HG02678 (cell line): ENCODE results near the gene CACNA1C.

Experiments used
- ATAC-seq: cut with Tn5 transposase; IDR thresholded peaks from one replicate; pipeline ENCODE4 v1.9.1; 2021; ENCODE audit warnings: mild to moderate bottlenecking, moderate library complexity; ENCODE audit not compliant: unreplicated experiment

Gene CACNA1C

GRCh38 chr12:2034633-2035430 is 18.0 kb upstream of the CACNA1C start:
- ATAC-seq = peak; percentile 85

GRCh38 chr12:2035431-2036055 is 17.2 kb upstream of the CACNA1C start:
- ATAC-seq = no peak

DNA sequence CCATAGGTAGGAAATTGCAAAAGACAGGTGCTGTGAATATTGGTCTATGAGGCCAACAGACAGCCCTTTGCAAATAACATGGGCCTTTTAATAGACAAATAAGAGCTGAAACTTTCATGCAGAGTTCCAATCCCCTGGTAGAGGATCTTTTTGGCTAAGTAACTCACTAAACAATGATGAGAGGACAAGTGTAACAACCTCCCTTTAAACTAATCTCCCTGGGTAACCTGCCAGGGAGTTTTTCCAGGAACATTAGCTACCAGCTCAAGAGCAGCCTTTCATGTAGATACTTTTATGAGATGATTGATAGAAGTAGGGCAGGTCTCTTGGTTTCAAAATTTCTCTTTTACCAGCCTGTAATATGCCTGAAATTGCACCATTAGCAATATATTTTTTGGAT is 13.8 kb upstream of the CACNA1C start:
- no peak for ATAC-seq

GRCh38 chr12:2043054-2043453 is 9.7 kb upstream of the CACNA1C start:
- ATAC-seq = no peak

DNA sequence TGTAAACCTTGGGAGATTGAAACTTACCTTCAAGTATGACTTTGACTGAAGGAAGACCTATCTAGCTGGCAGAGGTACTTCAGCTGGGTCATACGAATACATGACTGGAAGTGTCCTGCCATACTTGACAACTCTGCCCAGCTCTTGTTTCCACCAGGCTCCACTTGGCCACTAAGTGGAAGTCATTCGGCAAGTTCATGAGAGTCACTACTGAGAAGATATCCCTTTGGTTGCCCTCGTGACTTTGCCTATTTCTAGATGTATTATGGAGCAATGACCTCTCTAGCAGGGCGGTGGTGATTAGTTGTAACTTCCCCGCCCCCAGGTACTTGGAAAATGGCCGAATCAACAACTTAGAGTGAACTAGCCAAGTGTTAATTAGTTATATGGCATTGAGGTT is 8.6 kb upstream of the CACNA1C start:
- ATAC-seq = no peak

- ATAC-seq = no peak
Measured at GRCh38 chr12:2046957-2047356, 5.8 kb upstream of the CACNA1C start.

- ATAC-seq = no peak
Measured at GRCh38 chr12:2047752-2048151, 5.0 kb upstream of the CACNA1C start.

GRCh38 chr12:2049604-2050540 is 2.9 kb upstream of the CACNA1C start:
- no peak for ATAC-seq

DNA sequence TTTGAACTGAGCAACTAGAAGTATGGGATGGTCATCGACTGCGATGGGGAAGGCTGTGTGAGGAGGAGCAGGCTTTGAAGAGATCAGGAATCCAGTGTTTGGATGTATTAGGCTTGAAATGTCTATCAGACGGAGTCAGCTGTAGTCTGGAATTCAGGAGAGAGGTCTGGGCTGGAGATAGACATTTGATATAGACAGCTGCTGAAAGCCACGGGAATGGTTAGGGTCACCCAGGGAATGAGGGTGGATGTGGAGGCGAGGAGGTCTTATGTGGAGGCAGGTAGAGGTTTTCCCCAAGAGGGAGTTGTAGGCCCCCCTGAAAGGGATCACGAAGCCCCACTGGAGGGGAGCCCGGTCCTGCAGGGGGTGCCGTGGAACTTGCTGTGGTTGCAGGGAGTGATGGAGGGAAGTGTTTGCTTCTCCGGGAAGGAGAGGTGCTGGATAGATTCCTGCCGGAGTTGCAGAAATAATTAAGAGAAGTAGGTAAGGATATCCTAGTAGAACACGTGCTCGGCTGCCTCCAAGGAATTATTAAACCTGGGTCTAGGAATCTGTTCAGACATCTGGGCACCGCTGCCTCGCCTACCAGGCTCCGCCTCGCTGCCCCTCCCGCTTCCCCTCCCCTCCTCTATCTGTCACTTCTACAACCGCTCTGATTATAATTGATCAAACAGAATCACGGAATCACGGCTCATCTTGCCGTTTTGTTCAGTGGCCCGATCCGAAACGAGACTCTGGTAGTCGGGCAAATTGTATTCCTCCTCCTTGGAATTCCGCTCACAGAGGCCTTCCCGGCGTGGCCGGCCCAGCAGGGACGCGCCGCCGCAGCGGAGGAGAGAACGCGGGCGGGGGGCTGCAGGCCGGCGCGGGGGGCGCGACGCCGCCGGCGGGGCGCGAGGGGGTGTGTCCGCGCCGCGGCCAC is 826 bp upstream of the CACNA1C start:
- ATAC-seq = no peak

- no peak for ATAC-seq
Measured at GRCh38 chr12:2053691-2054090, 904 bp downstream of the CACNA1C start.

- ATAC-seq = no peak
Measured at GRCh38 chr12:2054091-2055018, 1.6 kb downstream of the CACNA1C start.

GRCh38 chr12:2057041-2057794 is 4.4 kb downstream of the CACNA1C start:
- no peak for ATAC-seq

DNA sequence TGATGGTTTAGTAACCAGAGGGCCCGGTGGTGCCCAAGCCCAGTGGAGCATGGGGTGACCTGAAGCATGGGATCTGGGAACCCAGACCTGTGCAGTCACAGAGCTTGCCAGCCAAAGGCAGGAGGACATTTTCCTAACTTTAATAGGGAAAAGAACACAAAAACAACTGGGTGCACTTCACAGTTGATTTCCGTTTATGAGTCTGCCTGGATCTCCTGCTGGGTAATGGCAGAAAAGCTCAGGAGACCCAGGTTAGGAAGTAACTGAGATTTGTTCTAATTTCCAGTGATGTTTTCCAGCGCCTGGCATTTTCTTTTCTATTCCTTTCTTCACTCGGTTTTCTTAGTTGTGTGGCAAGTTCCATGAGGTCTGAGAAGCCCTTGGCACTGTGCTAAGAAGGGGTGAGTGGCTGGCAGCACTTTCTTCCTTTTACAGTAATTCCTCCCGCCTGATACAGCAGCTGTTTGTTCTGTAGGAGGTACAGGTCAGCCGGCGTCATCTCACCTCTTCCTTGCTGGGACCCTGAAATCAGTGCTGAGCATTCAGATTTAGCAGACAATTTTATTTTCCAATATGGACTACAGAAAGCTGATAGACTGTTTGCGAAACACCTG is 5.1 kb downstream of the CACNA1C start:
- no peak for ATAC-seq

- no peak for ATAC-seq
Measured at GRCh38 chr12:2058837-2059236, 6.0 kb downstream of the CACNA1C start.

DNA sequence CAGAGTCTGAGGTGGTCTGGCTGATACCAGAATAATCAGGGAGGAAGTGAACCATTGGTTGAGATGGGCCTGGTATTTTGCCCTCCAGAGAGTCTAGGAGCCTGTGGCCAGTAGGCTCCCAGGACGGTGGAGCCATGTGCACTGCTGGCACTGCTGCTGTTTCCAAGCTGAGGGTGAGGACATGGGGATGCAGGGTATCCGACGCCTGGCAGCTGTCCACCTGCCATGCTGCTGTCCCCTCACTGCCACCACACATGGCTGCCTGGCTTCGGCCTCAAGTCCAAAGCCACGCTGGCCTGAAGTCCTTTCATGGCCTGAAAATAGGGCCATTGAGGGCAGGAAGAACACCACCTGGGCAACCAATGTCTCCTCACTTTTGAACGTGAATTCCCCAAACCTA is 8.6 kb downstream of the CACNA1C start:
- no peak for ATAC-seq

DNA sequence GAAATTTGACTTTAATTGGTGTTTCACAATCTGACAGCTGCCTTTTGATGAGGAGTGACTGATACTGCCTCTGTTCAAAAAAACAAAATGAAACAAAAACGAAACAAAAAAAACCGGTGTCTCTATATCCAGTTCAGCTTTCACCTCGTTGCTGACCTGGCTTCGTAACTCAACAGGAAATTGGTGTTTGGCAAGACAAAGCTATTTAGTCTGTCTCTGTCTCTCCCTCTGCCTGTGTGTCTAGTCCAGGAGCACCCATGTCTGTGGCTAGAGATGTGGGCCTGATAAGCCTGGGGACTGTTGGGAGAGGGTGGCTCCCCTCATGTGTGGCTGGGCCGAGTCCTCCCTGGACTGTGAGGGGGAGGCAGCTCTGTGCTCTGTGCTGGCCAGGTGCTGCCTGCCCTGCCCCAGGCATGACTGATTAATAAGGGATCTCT is 11.3 kb downstream of the CACNA1C start:
- ATAC-seq = no peak

DNA sequence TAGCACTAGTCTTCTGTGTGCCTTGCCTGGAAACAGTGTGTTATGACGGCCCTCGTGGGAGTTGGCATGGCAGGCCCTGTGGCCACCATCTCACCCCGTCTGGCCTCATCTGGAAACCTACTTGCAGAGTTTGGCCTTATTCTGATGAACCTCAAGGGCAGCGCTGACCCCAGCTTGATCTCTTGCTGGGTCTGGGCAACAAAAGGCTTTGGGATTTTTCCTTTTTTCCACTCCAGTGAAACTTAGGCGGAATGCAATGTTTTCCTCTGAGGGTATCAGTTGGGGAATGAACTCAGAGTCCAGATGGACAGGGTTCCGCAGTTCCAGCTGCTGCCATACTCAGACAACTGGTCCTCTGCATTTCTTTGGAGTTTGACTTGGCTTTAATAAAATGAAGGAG is 15.9 kb downstream of the CACNA1C start:
- ATAC-seq = no peak

- no peak for ATAC-seq
Measured at GRCh38 chr12:2070440-2071045, 17.8 kb downstream of the CACNA1C start.
